ENCODE data around the gene TACR2. TPM values are rescaled to one million over a fixed set of nuclear protein-coding genes. Genes with fewer than 3 reads are reported as not detected.

TACR2 gene
- total and polyA plus RNA-seq, 2 donors (not counting 3 experiments of a cell fraction or from before 2014, with no cell fraction given), result 0.19 TPM; not detected in 1

DNA sequence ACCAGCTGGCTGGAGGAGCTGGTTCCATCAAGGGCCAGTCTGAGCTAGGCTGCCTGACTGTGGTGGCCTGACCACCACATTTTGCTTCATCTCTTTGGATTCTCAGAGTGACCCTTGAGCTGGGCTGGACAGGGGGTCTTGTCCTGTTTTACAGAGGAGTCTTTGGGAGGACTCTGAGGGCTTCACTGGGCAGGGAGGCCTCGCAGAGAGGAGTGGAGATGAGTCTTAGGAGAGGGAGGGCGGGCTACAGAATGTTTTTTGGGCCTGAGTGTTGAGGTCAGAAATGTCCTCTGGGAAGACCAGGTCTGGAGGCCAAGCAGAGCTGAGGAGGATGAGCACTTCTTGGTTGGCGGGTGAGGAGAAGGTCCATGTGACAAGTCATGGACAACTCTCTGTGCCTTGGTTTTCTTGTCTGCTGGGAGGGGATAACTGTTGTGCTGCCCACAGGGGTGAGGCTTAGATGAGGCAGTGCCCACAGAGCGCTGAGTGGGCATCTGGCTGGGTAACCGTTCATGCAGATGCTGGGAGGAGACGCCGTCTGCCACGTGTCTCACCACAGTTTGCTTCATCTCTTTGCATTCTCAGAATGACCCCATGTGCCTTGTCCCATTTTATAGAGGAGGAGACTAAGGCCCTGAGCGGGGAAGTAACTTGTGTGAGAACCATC is 44.0 kb upstream of the TACR2 start:
- FAIRE-seq (peak; percentile 40), DNase-seq (ENCODE audit: low read depth, low spot score) (no peak)
- peaks cover 17% of the 10 kb centered on the region for H3K79me2 ChIP-seq (ENCODE audit: control insufficient read depth, insufficient read depth, low read length)
- no peak for TF ChIP-seq JUN (IDR thresholded peaks at IDR 0.05; ENCODE audit: borderline replicate concordance, insufficient read depth, insufficient read length, low read depth)
- no peak for TF ChIP-seq POLR2A (IDR thresholded peaks at IDR 0.05; ENCODE audit: low read depth, low read length)
- no peak for TF ChIP-seq EZH2 (IDR thresholded peaks at IDR 0.05; ENCODE audit: borderline replicate concordance, low read depth, low read length, severe bottlenecking)
- TF ChIP-seq, protein P1, sequence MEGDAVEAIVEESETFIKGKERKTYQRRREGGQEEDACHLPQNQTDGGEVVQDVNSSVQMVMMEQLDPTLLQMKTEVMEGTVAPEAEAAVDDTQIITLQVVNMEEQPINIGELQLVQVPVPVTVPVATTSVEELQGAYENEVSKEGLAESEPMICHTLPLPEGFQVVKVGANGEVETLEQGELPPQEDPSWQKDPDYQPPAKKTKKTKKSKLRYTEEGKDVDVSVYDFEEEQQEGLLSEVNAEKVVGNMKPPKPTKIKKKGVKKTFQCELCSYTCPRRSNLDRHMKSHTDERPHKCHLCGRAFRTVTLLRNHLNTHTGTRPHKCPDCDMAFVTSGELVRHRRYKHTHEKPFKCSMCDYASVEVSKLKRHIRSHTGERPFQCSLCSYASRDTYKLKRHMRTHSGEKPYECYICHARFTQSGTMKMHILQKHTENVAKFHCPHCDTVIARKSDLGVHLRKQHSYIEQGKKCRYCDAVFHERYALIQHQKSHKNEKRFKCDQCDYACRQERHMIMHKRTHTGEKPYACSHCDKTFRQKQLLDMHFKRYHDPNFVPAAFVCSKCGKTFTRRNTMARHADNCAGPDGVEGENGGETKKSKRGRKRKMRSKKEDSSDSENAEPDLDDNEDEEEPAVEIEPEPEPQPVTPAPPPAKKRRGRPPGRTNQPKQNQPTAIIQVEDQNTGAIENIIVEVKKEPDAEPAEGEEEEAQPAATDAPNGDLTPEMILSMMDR (IDR thresholded peaks at IDR 0.05; ENCODE audit: extremely low read depth in 1 of 2, insufficient read depth in 1 of 2, low read depth in 1 of 2, low read length in 2 of 2), result no peak
- TF ChIP-seq, protein P2, sequence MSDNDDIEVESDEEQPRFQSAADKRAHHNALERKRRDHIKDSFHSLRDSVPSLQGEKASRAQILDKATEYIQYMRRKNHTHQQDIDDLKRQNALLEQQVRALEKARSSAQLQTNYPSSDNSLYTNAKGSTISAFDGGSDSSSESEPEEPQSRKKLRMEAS (IDR thresholded peaks at IDR 0.05; ENCODE audit: insufficient read depth, insufficient read length), result no peak
- TF ChIP-seq GATA2 (IDR thresholded peaks at IDR 0.05; ENCODE audit: insufficient read depth, insufficient read length, low read depth, low read length), result no peak
- no peak for TF ChIP-seq MYC (IDR thresholded peaks at IDR 0.05; ENCODE audit: low read depth, low read length)
- TF ChIP-seq POLR2AphosphoS5 (IDR thresholded peaks at IDR 0.05; ENCODE audit: insufficient read depth, low read depth, low read length), result no peak
- TF ChIP-seq FOS (IDR thresholded peaks at IDR 0.05; ENCODE audit: borderline replicate concordance, insufficient read depth, low read length), result no peak
- no peaks in the 10 kb centered on the region for H3K27me3 ChIP-seq (ENCODE audit: control insufficient read depth in 2 of 2, insufficient read depth in 2 of 2, low read length in 2 of 2)
- intact Hi-C loops (cut with micrococcal nuclease), result no loop called here
- H4K20me1 ChIP-seq (replicated peaks; ENCODE audit: control insufficient read depth, extremely low read depth, insufficient read depth, low read length), result no peaks in the 10 kb centered on the region
- POLR2A ChIA-PET, result no interaction called here
- peaks cover 28% of the 10 kb centered on the region for H3K4me1 ChIP-seq (ENCODE audit: control insufficient read depth, extremely low read depth, insufficient read depth, low read length)
- H3K9ac ChIP-seq (replicated peaks; ENCODE audit: extremely low read depth, insufficient read depth, low read length), result no peak overlapping the region
- dilution Hi-C loops (cut with MboI; ENCODE audit: extremely low pct_ligation_motif_present, low sequenced_read_pairs), result no loop called here
- no peak overlapping the region for H3K4me3 ChIP-seq (replicated peaks in 1 of 3; ENCODE audit: insufficient read depth in 1 of 3, low read depth in 1 of 3, low read length in 3 of 3)
- no peaks in the 10 kb centered on the region for H3K9me1 ChIP-seq (replicated peaks; ENCODE audit: control insufficient read depth, extremely low read depth, insufficient read depth, low read length)
- H2AFZ ChIP-seq (ENCODE audit: low read depth, low read length), result no peak overlapping the region
- BruUV-seq (replicated peaks), result no TSS peak
- H3K9me3 ChIP-seq (replicated peaks; ENCODE audit: control insufficient read depth, insufficient read depth, low read length), result no peaks in the 10 kb centered on the region
- H3K4me2 ChIP-seq (ENCODE audit: insufficient read depth, low read length), result no peak overlapping the region
- no peak overlapping the region for H3K27ac ChIP-seq (ENCODE audit: insufficient read depth, low read depth, low read length)
- CTCF ChIA-PET, result interaction anchor here (1.4 kb wide), 1 partner anchor 11 kb away, joined by 5 read pairs; no protein-coding TSS in a partner anchor
- H3K36me3 ChIP-seq (ENCODE audit: control insufficient read depth in 2 of 2, extremely low read depth in 1 of 2, insufficient read depth in 2 of 2, low read length in 2 of 2), result peaks cover 0 to 5% of the 10 kb centered on the region in 2 experiments

Data from endothelial cell of umbilical vein (primary cell).